Endothelial cell (in vitro differentiated cells): ENCODE measurements around the gene TKFC. TPM values are rescaled to one million over a fixed set of nuclear protein-coding genes. Genes with fewer than 3 reads are reported as not detected.
A peak's percentile ranks its signal among the peaks of the same experiment; 100 is the strongest.

Experiments
- DNase-seq: peaks from one replicate; pipeline ENCODE4 v3.0.0; 2021; ENCODE audit warnings: low spot score
- H3K27ac Mint-ChIP-seq: one replicate; pipeline ENCODE4 v1.8.0; 2021; ENCODE audit warnings: mixed read lengths, inconsistent platforms; ENCODE audit not compliant: unreplicated experiment
- H3K27me3 Mint-ChIP-seq: one replicate; pipeline ENCODE4 v1.8.0; 2021; ENCODE audit warnings: mild to moderate bottlenecking, moderate library complexity, mixed read lengths, inconsistent platforms; ENCODE audit not compliant: unreplicated experiment
- H3K36me3 Mint-ChIP-seq: one replicate; pipeline ENCODE4 v1.8.0; 2021; ENCODE audit warnings: mild to moderate bottlenecking, low read depth, mixed read lengths, inconsistent platforms; ENCODE audit not compliant: unreplicated experiment
- H3K4me1 Mint-ChIP-seq: one replicate; pipeline ENCODE4 v1.8.0; 2021; ENCODE audit warnings: mild to moderate bottlenecking, mixed read lengths, inconsistent platforms; ENCODE audit not compliant: unreplicated experiment
- H3K4me3 Mint-ChIP-seq: one replicate; pipeline ENCODE4 v1.8.0; 2021; ENCODE audit warnings: mild to moderate bottlenecking, mixed read lengths, inconsistent platforms; ENCODE audit not compliant: unreplicated experiment
- H3K9me3 Mint-ChIP-seq: one replicate; pipeline ENCODE4 v1.8.0; 2021; ENCODE audit warnings: mixed read lengths, inconsistent platforms; ENCODE audit not compliant: unreplicated experiment
- total RNA-seq: library from RNA; stranded (reverse); fragmentation: NEBNext Ultra II Directional; extraction: Animal tissue kit (Norgen Biotek cat#: 25700); gene quantifications from one replicate; pipeline ENCODE4 v1.2.1, GENCODE V29; 2021; ENCODE audit not compliant: unreplicated experiment
- TF ChIP-seq, protein P1 (sequence below): fragments of 200-600 bp; sonication (generic); IDR thresholded peaks from one replicate; pipeline ENCODE4 v1.5.0; 2021; ENCODE audit warnings: antibody characterized with exemption; ENCODE audit not compliant: unreplicated experiment

Gene TKFC
- total RNA-seq, 1 donor from 2014 or later = 53.1 TPM

- peaks cover 21% of the 10 kb centered on the region for H3K4me1 Mint-ChIP-seq
- peaks cover 6% of the 10 kb centered on the region for H3K27me3 Mint-ChIP-seq
- H3K36me3 Mint-ChIP-seq = peaks cover 7% of the 10 kb centered on the region
- TF ChIP-seq, protein P1, sequence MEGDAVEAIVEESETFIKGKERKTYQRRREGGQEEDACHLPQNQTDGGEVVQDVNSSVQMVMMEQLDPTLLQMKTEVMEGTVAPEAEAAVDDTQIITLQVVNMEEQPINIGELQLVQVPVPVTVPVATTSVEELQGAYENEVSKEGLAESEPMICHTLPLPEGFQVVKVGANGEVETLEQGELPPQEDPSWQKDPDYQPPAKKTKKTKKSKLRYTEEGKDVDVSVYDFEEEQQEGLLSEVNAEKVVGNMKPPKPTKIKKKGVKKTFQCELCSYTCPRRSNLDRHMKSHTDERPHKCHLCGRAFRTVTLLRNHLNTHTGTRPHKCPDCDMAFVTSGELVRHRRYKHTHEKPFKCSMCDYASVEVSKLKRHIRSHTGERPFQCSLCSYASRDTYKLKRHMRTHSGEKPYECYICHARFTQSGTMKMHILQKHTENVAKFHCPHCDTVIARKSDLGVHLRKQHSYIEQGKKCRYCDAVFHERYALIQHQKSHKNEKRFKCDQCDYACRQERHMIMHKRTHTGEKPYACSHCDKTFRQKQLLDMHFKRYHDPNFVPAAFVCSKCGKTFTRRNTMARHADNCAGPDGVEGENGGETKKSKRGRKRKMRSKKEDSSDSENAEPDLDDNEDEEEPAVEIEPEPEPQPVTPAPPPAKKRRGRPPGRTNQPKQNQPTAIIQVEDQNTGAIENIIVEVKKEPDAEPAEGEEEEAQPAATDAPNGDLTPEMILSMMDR = no peak
- no peak overlapping the region for H3K27ac Mint-ChIP-seq
- H3K9me3 Mint-ChIP-seq = no peaks in the 10 kb centered on the region
- H3K4me3 Mint-ChIP-seq = peak overlapping the region; percentile 98
- DNase-seq = no peak
Observed at GRCh38 chr11:61334434-61335354, 1.7 kb downstream of the TKFC start.

DNA sequence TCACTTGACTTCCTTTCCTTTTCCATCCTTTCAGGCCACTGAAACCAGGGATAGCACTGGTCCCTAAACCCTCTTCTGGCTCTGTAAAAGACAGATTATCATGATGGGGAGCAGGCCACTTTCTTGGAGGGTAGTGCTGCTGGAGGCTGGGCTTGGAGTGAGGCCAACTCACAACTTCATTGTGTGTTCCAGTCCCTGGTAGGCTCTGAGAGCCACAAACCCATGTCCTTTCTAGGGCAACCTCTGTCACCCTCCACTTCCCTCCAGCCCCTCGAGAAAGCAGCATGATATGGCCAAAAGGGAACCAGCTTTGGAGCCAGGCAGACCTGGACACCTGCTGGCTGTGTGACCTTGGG lies 2.3 kb downstream of the TKFC start:
- Mint-ChIP-seq H3K27ac (no peak overlapping the region), H3K4me1 (peaks cover 21% of the 10 kb centered on the region), H3K9me3 (no peaks in the 10 kb centered on the region), H3K4me3 (no peak overlapping the region), H3K27me3 (peaks cover 6% of the 10 kb centered on the region), H3K36me3 (peaks cover 8% of the 10 kb centered on the region)
- TF ChIP-seq, protein P1 = no peak
- DNase-seq = no peak

GRCh38 chr11:61336171-61336935 lies 3.3 kb downstream of the TKFC start:
- no peak overlapping the region for H3K27ac Mint-ChIP-seq
- H3K36me3 Mint-ChIP-seq = peaks cover 14% of the 10 kb centered on the region
- TF ChIP-seq, protein P1 = peak; percentile 96
- H3K4me3 Mint-ChIP-seq = no peak overlapping the region
- peak; percentile 85 for DNase-seq
- H3K4me1 Mint-ChIP-seq = peaks cover 21% of the 10 kb centered on the region
- no peaks in the 10 kb centered on the region for H3K9me3 Mint-ChIP-seq
- peaks cover 7% of the 10 kb centered on the region for H3K27me3 Mint-ChIP-seq

- no peak overlapping the region for H3K27ac Mint-ChIP-seq
- TF ChIP-seq, protein P1 = no peak
- peaks cover 16% of the 10 kb centered on the region for H3K36me3 Mint-ChIP-seq
- peak overlapping the region; percentile 62 for H3K4me3 Mint-ChIP-seq
- H3K9me3 Mint-ChIP-seq = no peaks in the 10 kb centered on the region
- H3K27me3 Mint-ChIP-seq = peaks cover 7% of the 10 kb centered on the region
- DNase-seq = no peak
- H3K4me1 Mint-ChIP-seq = peaks cover 9% of the 10 kb centered on the region
Observed at GRCh38 chr11:61337706-61338470, 4.9 kb downstream of the TKFC start.
